Keratinocyte (primary cell): ENCODE data around the gene TMEM247. TPM values are rescaled to one million over a fixed set of nuclear protein-coding genes. Genes with fewer than 3 reads are reported as not detected.

Experiments used
- DNase-seq: peaks from one replicate; pipeline ENCODE4 v3.0.0-alpha.2; 2011; ENCODE audit warnings: low read depth, missing footprints, low spot score
- FAIRE-seq: peaks from 2 replicates; lab custom pipeline; 2011; peaks lifted over from hg19 to GRCh38; lab: Jason Lieb, UNC
- H2AFZ ChIP-seq: 2 replicates; pipeline ENCODE4 v1.6.0; 2012; ENCODE audit warnings: low read length, control low read depth, inconsistent platforms; ENCODE audit not compliant: control insufficient read depth
- H3K27ac ChIP-seq: 2 replicates; pipeline ENCODE4 v1.5.1; 2011; ENCODE audit warnings: low read length; ENCODE audit not compliant: control insufficient read depth, insufficient read depth
- H3K27me3 ChIP-seq: 3 replicates; pipeline ENCODE4 v1.6.0; 2011; ENCODE audit warnings: low read length; ENCODE audit not compliant: control insufficient read depth, insufficient read depth; ENCODE audit errors: extremely low read depth
- H3K36me3 ChIP-seq, 2 experiments: 2 replicates in 1 of 2; 3 replicates in 1 of 2; pipeline ENCODE4 v1.5.1; 2011; ENCODE audit warnings: low read length in 2 of 2, mild to moderate bottlenecking in 1 of 2; ENCODE audit not compliant: control insufficient read depth in 2 of 2, insufficient read depth in 2 of 2; ENCODE audit errors: extremely low read depth in 1 of 2
- H3K4me1 ChIP-seq: 3 replicates; pipeline ENCODE4 v1.5.1; 2011; ENCODE audit warnings: low read length; ENCODE audit not compliant: control insufficient read depth, insufficient read depth; ENCODE audit errors: extremely low read depth
- H3K4me2 ChIP-seq: 3 replicates; pipeline ENCODE4 v1.6.0; 2011; ENCODE audit warnings: low read depth, low read length; ENCODE audit not compliant: control insufficient read depth, insufficient read depth; ENCODE audit errors: extremely low read depth
- H3K4me3 ChIP-seq, 3 experiments: fragments of 200-600 bp in 1 of 3; sonication (generic) in 1 of 3; 2 replicates in 2 of 3; 3 replicates in 1 of 3; pipeline ENCODE4 v1.5.1; 2011 to 2016; ENCODE audit warnings: low read length in 3 of 3, mild to moderate bottlenecking in 3 of 3, control low read depth in 2 of 3, inconsistent platforms in 1 of 3, low read depth in 1 of 3, mixed read lengths in 1 of 3, mixed run types in 1 of 3, moderate library complexity in 1 of 3; ENCODE audit not compliant: control insufficient read depth in 2 of 3, insufficient read depth in 2 of 3; ENCODE audit errors: extremely low read depth in 1 of 3
- H3K79me2 ChIP-seq: 2 replicates; pipeline ENCODE4 v1.6.0; 2012; ENCODE audit warnings: low read length; ENCODE audit not compliant: control insufficient read depth, insufficient read depth
- H3K9ac ChIP-seq: 3 replicates; pipeline ENCODE4 v1.6.0; 2011; ENCODE audit warnings: low read length; ENCODE audit not compliant: control insufficient read depth, insufficient read depth; ENCODE audit errors: extremely low read depth
- H3K9me1 ChIP-seq: 3 replicates; pipeline ENCODE4 v1.6.0; 2011; ENCODE audit warnings: low read length; ENCODE audit not compliant: control insufficient read depth, insufficient read depth; ENCODE audit errors: extremely low read depth
- H3K9me3 ChIP-seq: 2 replicates; pipeline ENCODE4 v1.5.1; 2012; ENCODE audit warnings: low read depth, low read length; ENCODE audit not compliant: control insufficient read depth
- H4K20me1 ChIP-seq: 3 replicates; pipeline ENCODE4 v1.6.0; 2011; ENCODE audit warnings: low read length; ENCODE audit not compliant: control insufficient read depth, insufficient read depth; ENCODE audit errors: extremely low read depth
- CTCF ChIP-seq, 3 experiments: IDR thresholded peaks in 1 of 3; conservative IDR thresholded peaks in 1 of 3; optimal IDR thresholded peaks in 1 of 3; 2 replicates in 2 of 3; 3 replicates in 1 of 3; pipeline versions ENCODE3 to v1.5.1; 2011; ENCODE audit warnings: low read length in 3 of 3, mild to moderate bottlenecking in 3 of 3, moderate library complexity in 2 of 3, control low read depth in 1 of 3, inconsistent platforms in 1 of 3; ENCODE audit not compliant: insufficient read depth in 2 of 3; ENCODE audit errors: extremely low read depth in 1 of 3
- EZH2 ChIP-seq: IDR thresholded peaks from one replicate; pipeline ENCODE4 v1.6.1; 2012; ENCODE audit warnings: inconsistent platforms, mild to moderate bottlenecking, low read length, moderate library complexity
- dilution Hi-C: fragments of 300-500 bp; cut with MboI; formaldehyde crosslinking; loops from one replicate; pipeline ENCODE4 v1.7.0; 2020; ENCODE audit warnings: low sequenced_read_pairs; ENCODE audit not compliant: extremely low pct_ligation_motif_present
- polyA plus RNA-seq, 5 experiments: library from polyadenylated mRNA; depleted of rRNA in 3 of 5; stranded (reverse) in 3 of 5; stranded (forward) in 1 of 5; unstranded in 1 of 5; fragments of >200 nt; gene quantifications; 1 replicate in 1 of 5; 2 replicates in 3 of 5; 3 replicates in 1 of 5; pipeline versions ENCODE4 v1.2.1 to v1.2.3, GENCODE V29; 2011 to 2012; ENCODE audit warnings: missing spikeins in 2 of 5, low read depth in 1 of 5, low replicate concordance in 1 of 5

TMEM247 gene
- polyA plus RNA-seq, 1 donor (not counting 4 experiments of a cell fraction or from before 2014, with no cell fraction given), result not detected

GRCh38 chr2:46497766-46498165 is 18.4 kb downstream of the TMEM247 start:
- Histone ChIP-seq H3K36me3 (no peaks in the 10 kb centered on the region), H3K79me2 (no peaks in the 10 kb centered on the region), H3K4me1 (peaks cover 26% of the 10 kb centered on the region), H2AFZ (no peak overlapping the region), H3K4me2 (no peak overlapping the region), H4K20me1 (no peaks in the 10 kb centered on the region), H3K27ac (no peak overlapping the region), H3K9me1 (no peaks in the 10 kb centered on the region), H3K9ac (no peak overlapping the region), H3K4me3 (no peak overlapping the region), H3K9me3 (no peaks in the 10 kb centered on the region), H3K27me3 (peaks cover 7% of the 10 kb centered on the region)
- no peak for TF ChIP-seq CTCF (optimal IDR thresholded peaks at IDR 0.05 in 1 of 3, IDR thresholded peaks at IDR 0.05 in 1 of 3, conservative IDR thresholded peaks at IDR 0.05 in 1 of 3; ENCODE audit: extremely low read depth in 1 of 3, insufficient read depth in 2 of 3, low read length in 3 of 3)
- no peak for TF ChIP-seq EZH2
- no peak for FAIRE-seq
- DNase-seq, result no peak
- dilution Hi-C loops, result no loop called here

GRCh38 chr2:46498681-46499080 is 19.3 kb downstream of the TMEM247 start:
- no peak for DNase-seq
- Histone ChIP-seq H3K27me3 (peaks cover 7% of the 10 kb centered on the region), H3K4me1 (peaks cover 19% of the 10 kb centered on the region), H3K4me3 (no peak overlapping the region), H2AFZ (no peak overlapping the region), H4K20me1 (no peaks in the 10 kb centered on the region), H3K27ac (no peak overlapping the region), H3K9me3 (no peaks in the 10 kb centered on the region), H3K9ac (no peak overlapping the region), H3K9me1 (no peaks in the 10 kb centered on the region), H3K79me2 (no peaks in the 10 kb centered on the region), H3K4me2 (no peak overlapping the region), H3K36me3 (no peaks in the 10 kb centered on the region)
- TF ChIP-seq CTCF (optimal IDR thresholded peaks at IDR 0.05 in 1 of 3, IDR thresholded peaks at IDR 0.05 in 1 of 3, conservative IDR thresholded peaks at IDR 0.05 in 1 of 3; ENCODE audit: extremely low read depth in 1 of 3, insufficient read depth in 2 of 3, low read length in 3 of 3), result no peak
- TF ChIP-seq EZH2, result no peak
- dilution Hi-C loops, result no loop called here
- FAIRE-seq, result no peak
